DND-41 (cell line): Measurements from ENCODE around the gene MGA.

Experiments used
- ATAC-seq: fragments of 200-7000 bp; cut with Tn5 transposase; 3 replicates; pipeline ENCODE4 v1.9.1; 2021; ENCODE audit warnings: low read depth; ENCODE audit not compliant: insufficient read depth
- DNase-seq: peaks from one replicate; pipeline ENCODE4 v3.0.0-alpha.2; 2020
- H2AFZ ChIP-seq: 2 replicates; pipeline ENCODE4 v1.6.0; 2012; ENCODE audit warnings: low read depth, low read length
- H3K27ac ChIP-seq: 2 replicates; pipeline ENCODE4 v1.5.1; 2012; ENCODE audit warnings: low read length, inconsistent platforms
- H3K27me3 ChIP-seq: fragments of 200-600 bp; sonication (generic); 2 replicates; pipeline ENCODE4 v1.6.0; 2012; ENCODE audit warnings: low read length, mild to moderate bottlenecking, inconsistent platforms; ENCODE audit not compliant: insufficient read depth, poor library complexity
- H3K36me3 ChIP-seq: 2 replicates; pipeline ENCODE4 v1.5.1; 2012; ENCODE audit warnings: low read length, inconsistent platforms; ENCODE audit not compliant: insufficient read depth
- H3K4me1 ChIP-seq: 2 replicates; pipeline ENCODE4 v1.5.1; 2012; ENCODE audit warnings: mild to moderate bottlenecking, low read length; ENCODE audit not compliant: insufficient read depth
- H3K4me2 ChIP-seq: 2 replicates; pipeline ENCODE4 v1.6.0; 2012; ENCODE audit warnings: mild to moderate bottlenecking, moderate library complexity, low read length, inconsistent platforms; ENCODE audit not compliant: insufficient read depth
- H3K4me3 ChIP-seq, 2 experiments: fragments of 200-600 bp in 1 of 2; shearing (Covaris generic) in 1 of 2; 2 replicates each; pipeline ENCODE4 v1.5.1; 2012 to 2016; ENCODE audit warnings: inconsistent platforms in 2 of 2, low read length in 2 of 2, mild to moderate bottlenecking in 2 of 2, low read depth in 1 of 2, moderate library complexity in 1 of 2
- H3K79me2 ChIP-seq: 2 replicates; pipeline ENCODE4 v1.6.0; 2012; ENCODE audit warnings: low read length, inconsistent platforms; ENCODE audit not compliant: insufficient read depth
- H3K9ac ChIP-seq: 2 replicates; pipeline ENCODE4 v1.6.0; 2012; ENCODE audit warnings: low read depth, mild to moderate bottlenecking, inconsistent platforms, low read length, moderate library complexity
- H3K9me3 ChIP-seq: 2 replicates; pipeline ENCODE4 v1.5.1; 2012; ENCODE audit warnings: low read length, moderate library complexity, mild to moderate bottlenecking, inconsistent platforms; ENCODE audit not compliant: insufficient read depth, severe bottlenecking
- H4K20me1 ChIP-seq: 2 replicates; pipeline ENCODE4 v1.6.0; 2012; ENCODE audit warnings: low read length; ENCODE audit not compliant: insufficient read depth
- EZH2 ChIP-seq: IDR thresholded peaks from 3 replicates; pipeline ENCODE4 v1.6.1; 2012; ENCODE audit warnings: borderline replicate concordance, low read depth, mild to moderate bottlenecking, moderate library complexity, low read length, inconsistent platforms; ENCODE audit not compliant: severe bottlenecking
- TF ChIP-seq, protein P1 (sequence below): IDR thresholded peaks from 2 replicates; pipeline ENCODE4 v1.5.1; 2012; ENCODE audit warnings: borderline replicate concordance, low read length, moderate library complexity, mild to moderate bottlenecking; ENCODE audit not compliant: poor library complexity, severe bottlenecking; ENCODE audit errors: extremely low read depth

MGA gene

DNA sequence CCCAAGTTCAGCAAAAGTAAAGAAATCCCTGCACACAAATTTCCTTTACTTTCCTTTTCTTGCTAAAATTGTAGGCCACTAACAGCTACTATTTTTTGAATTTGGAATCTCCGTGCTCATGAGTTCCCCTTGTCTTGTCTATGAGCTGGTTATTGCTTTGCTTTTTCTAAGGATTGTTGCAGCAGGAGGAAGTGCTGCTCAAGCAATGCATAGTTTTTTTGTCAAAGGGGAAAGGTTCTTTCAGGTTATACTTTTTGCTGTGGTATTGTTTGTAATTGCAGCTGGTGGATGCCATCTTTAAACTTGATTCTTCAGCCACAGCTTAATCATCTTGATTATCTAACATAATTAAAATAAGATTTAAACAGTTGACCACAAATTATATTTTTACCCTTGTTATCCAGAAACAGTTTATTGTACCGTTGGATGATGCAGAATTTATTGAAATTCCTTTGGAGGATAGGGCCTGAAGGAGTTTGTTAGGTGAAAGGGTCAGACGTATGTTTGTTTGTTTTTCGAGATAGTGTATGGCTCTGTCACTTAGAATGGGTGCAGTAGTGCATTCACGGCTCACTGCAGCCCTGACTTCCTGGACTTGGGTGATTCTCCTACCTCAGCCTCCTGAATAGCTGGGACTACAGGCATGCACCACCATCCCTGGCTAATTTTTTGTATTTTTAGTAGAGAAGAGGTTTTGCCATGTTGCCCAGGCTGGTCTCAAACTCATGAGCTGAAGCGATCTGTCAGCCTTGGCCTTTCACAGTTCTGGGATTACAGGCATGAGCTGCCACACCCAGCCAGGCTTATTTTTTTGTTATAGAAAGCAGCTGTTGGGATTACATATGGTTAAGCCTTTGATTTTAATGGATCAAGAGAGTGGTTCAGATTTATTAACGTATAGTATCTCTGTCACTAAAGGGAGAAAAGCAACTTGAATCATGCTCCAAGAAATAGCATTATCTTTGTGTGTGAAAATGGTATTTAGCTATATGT is 11.7 kb downstream of the MGA start:
- H2AFZ ChIP-seq = no peak overlapping the region
- H3K27ac ChIP-seq = no peak overlapping the region
- H3K27me3 ChIP-seq = no peaks in the 10 kb centered on the region
- no peak overlapping the region; the same call in 1 of the 2 replicates for H3K9ac ChIP-seq
- DNase-seq (no peak), ATAC-seq (no peak)
- no peak overlapping the region for H3K4me3 ChIP-seq
- H4K20me1 ChIP-seq = peaks cover 11% of the 10 kb centered on the region; the same call in 1 of the 2 replicates
- peaks cover 10% of the 10 kb centered on the region; the same call in 1 of the 2 replicates for H3K36me3 ChIP-seq
- TF ChIP-seq EZH2 = no peak
- TF ChIP-seq, protein P1, sequence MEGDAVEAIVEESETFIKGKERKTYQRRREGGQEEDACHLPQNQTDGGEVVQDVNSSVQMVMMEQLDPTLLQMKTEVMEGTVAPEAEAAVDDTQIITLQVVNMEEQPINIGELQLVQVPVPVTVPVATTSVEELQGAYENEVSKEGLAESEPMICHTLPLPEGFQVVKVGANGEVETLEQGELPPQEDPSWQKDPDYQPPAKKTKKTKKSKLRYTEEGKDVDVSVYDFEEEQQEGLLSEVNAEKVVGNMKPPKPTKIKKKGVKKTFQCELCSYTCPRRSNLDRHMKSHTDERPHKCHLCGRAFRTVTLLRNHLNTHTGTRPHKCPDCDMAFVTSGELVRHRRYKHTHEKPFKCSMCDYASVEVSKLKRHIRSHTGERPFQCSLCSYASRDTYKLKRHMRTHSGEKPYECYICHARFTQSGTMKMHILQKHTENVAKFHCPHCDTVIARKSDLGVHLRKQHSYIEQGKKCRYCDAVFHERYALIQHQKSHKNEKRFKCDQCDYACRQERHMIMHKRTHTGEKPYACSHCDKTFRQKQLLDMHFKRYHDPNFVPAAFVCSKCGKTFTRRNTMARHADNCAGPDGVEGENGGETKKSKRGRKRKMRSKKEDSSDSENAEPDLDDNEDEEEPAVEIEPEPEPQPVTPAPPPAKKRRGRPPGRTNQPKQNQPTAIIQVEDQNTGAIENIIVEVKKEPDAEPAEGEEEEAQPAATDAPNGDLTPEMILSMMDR = no peak
- H3K9me3 ChIP-seq = no peaks in the 10 kb centered on the region
- peaks cover 7% of the 10 kb centered on the region; the same call in 1 of the 2 replicates for H3K4me1 ChIP-seq
- H3K79me2 ChIP-seq = peaks cover 96% of the 10 kb centered on the region
- no peak overlapping the region for H3K4me2 ChIP-seq

DNA sequence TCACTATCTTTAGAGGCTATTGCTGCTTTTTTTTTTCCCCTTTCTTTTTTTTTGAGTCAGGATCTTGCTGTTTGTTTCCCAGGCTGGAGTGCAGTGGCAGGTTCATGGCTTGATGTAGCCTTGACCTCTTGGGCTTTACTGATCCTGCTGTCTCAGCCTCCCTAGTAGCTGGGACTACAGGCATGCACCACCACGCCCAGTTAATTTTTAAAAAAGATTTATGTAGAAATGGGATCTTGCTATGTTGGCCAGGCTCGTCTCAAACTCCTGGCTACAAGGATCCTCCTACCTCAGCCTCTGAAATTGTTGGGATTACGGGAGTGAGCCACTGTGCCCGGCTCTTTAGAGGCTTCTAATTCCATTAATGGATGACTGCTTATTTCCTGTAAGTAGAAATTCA is 15.1 kb downstream of the MGA start:
- Histone ChIP-seq H3K27me3 (no peaks in the 10 kb centered on the region), H3K9me3 (no peaks in the 10 kb centered on the region), H4K20me1 (peaks cover 7% of the 10 kb centered on the region; the same call in 1 of the 2 replicates), H3K36me3 (no peaks in the 10 kb centered on the region; the same call in 1 of the 2 replicates), H3K4me2 (no peak overlapping the region), H3K9ac (no peak overlapping the region), H3K79me2 (peaks cover 96% of the 10 kb centered on the region), H3K27ac (no peak overlapping the region), H2AFZ (no peak overlapping the region), H3K4me3 (no peak overlapping the region), H3K4me1 (peaks cover 7% of the 10 kb centered on the region; the same call in 1 of the 2 replicates)
- DNase-seq (no peak), ATAC-seq (no peak)
- no peak for TF ChIP-seq EZH2
- TF ChIP-seq, protein P1 = no peak

DNA sequence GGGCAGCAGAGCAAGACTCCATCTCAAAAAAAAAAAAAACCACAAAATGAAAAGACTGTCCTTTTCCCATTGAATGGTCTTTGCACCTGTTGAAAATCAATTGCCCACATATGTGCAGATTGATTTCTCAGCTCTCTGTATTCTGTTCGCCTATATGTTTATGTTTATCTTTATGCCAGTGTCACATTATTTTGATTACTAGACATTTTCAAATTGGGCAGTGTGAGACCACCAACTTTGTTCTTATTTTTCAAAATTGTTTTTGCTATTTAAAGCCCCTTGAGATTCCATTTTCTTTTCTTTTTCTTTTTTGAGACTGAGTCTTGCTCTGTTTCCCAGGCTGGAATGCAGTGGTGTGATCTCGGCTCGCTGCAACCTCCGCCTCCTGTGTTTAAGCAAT is 18.5 kb downstream of the MGA start:
- peaks cover 4% of the 10 kb centered on the region; the same call in 1 of the 2 replicates for H3K4me1 ChIP-seq
- no peaks in the 10 kb centered on the region for H3K27me3 ChIP-seq
- no peak overlapping the region for H3K4me2 ChIP-seq
- no peaks in the 10 kb centered on the region for H3K9me3 ChIP-seq
- TF ChIP-seq, protein P1 = no peak
- no peak for TF ChIP-seq EZH2
- peaks cover 10% of the 10 kb centered on the region for H4K20me1 ChIP-seq
- no peak overlapping the region for H3K4me3 ChIP-seq
- DNase-seq = no peak
- ATAC-seq = no peak
- H2AFZ ChIP-seq = no peak overlapping the region
- H3K36me3 ChIP-seq = no peaks in the 10 kb centered on the region
- no peak overlapping the region for H3K9ac ChIP-seq
- no peak overlapping the region for H3K27ac ChIP-seq
- peaks cover 97% of the 10 kb centered on the region for H3K79me2 ChIP-seq
